ENCODE data around the gene MTO1. TPM values are rescaled to one million over a fixed set of nuclear protein-coding genes. Genes with fewer than 3 reads are reported as not detected.
"Not testable (repeated sequence)": the region's sequence is repeated elsewhere in the genome, so short reads cannot be mapped to it uniquely, and the experiment has no call there.

The MTO1 gene
- total RNA-seq, 2 donors from 2014 or later = 21.5 to 26.7 TPM

GRCh38 chr6:73455865-73456629 is 5.5 kb upstream of the MTO1 start:
- Mint-ChIP-seq H3K36me3 (ENCODE audit: low read depth) (no peaks in the 10 kb centered on the region), H3K27ac (no peak overlapping the region), H3K27me3 (ENCODE audit: insufficient read depth) (peaks cover 15% of the 10 kb centered on the region), H3K4me3 (no peak overlapping the region), H3K9me3 (no peaks in the 10 kb centered on the region), H3K4me1 (no peaks in the 10 kb centered on the region)
- no peak for TF ChIP-seq CTCF (conservative IDR thresholded peaks at IDR 0.05)
- no peak overlapping the region for H3K27ac ChIP-seq (ENCODE audit: low read depth, low read length)
- no peak overlapping the region for H3K4me3 ChIP-seq (ENCODE audit: low read length)
- no peaks in the 10 kb centered on the region for H3K36me3 ChIP-seq (ENCODE audit: control insufficient read depth, insufficient read depth, low read length)
- WGBS, 2 experiments (ENCODE audit: insufficient coverage in 1 of 2, insufficient read length in 1 of 2) = 88 to 93% methylated on average over 1 to 3 of the region's 3 CpGs
- no peaks in the 10 kb centered on the region for H3K4me1 ChIP-seq (ENCODE audit: control insufficient read depth, insufficient read depth, low read length)
- DNase-seq = no peak
- H3K9me3 ChIP-seq (ENCODE audit: control insufficient read depth, low read length) = no peaks in the 10 kb centered on the region
- no peak overlapping the region for H3K9ac ChIP-seq (ENCODE audit: extremely low read depth, low read length, poor library complexity, severe bottlenecking)
- peaks cover 19% of the 10 kb centered on the region for H3K27me3 ChIP-seq (ENCODE audit: control insufficient read depth, insufficient read depth, low read length, poor library complexity, severe bottlenecking)

GRCh38 chr6:73459474-73459873 is 2.1 kb upstream of the MTO1 start:
- not testable (repeated sequence) for H3K4me3 ChIP-seq (ENCODE audit: low read length); H3K27me3 Mint-ChIP-seq (ENCODE audit: insufficient read depth); H3K36me3 ChIP-seq (ENCODE audit: control insufficient read depth, insufficient read depth, low read length); H3K4me1 Mint-ChIP-seq; H3K9me3 ChIP-seq (ENCODE audit: control insufficient read depth, low read length); H3K9ac ChIP-seq (ENCODE audit: extremely low read depth, low read length, poor library complexity, severe bottlenecking); H3K9me3 Mint-ChIP-seq; H3K27ac ChIP-seq (ENCODE audit: low read depth, low read length); H3K4me1 ChIP-seq (ENCODE audit: control insufficient read depth, insufficient read depth, low read length); H3K27me3 ChIP-seq (ENCODE audit: control insufficient read depth, insufficient read depth, low read length, poor library complexity, severe bottlenecking); H3K4me3 Mint-ChIP-seq; DNase-seq; H3K27ac Mint-ChIP-seq; H3K36me3 Mint-ChIP-seq (ENCODE audit: low read depth)
- 89 to 91% methylated on average over 7 of the region's 7 CpGs for WGBS, 2 experiments (ENCODE audit: insufficient coverage in 1 of 2, insufficient read length in 1 of 2)

GRCh38 chr6:73460056-73460455 is 1.5 kb upstream of the MTO1 start:
- Mint-ChIP-seq H3K27ac (no peak overlapping the region), H3K4me1 (peaks cover 2% of the 10 kb centered on the region), H3K9me3 (no peaks in the 10 kb centered on the region), H3K27me3 (ENCODE audit: insufficient read depth) (peaks cover 1% of the 10 kb centered on the region), H3K4me3 (no peak overlapping the region), H3K36me3 (ENCODE audit: low read depth) (peaks cover 7% of the 10 kb centered on the region)
- peak overlapping the region; percentile 55 for H3K27ac ChIP-seq (ENCODE audit: low read depth, low read length)
- DNase-seq = no peak
- H3K9me3 ChIP-seq (ENCODE audit: control insufficient read depth, low read length) = no peaks in the 10 kb centered on the region
- no peak overlapping the region for H3K4me3 ChIP-seq (ENCODE audit: low read length)
- no peaks in the 10 kb centered on the region for H3K4me1 ChIP-seq (ENCODE audit: control insufficient read depth, insufficient read depth, low read length)
- no peak overlapping the region for H3K9ac ChIP-seq (ENCODE audit: extremely low read depth, low read length, poor library complexity, severe bottlenecking)
- no peaks in the 10 kb centered on the region for H3K27me3 ChIP-seq (ENCODE audit: control insufficient read depth, insufficient read depth, low read length, poor library complexity, severe bottlenecking)
- no peak for TF ChIP-seq CTCF (conservative IDR thresholded peaks at IDR 0.05)
- peaks cover 3% of the 10 kb centered on the region for H3K36me3 ChIP-seq (ENCODE audit: control insufficient read depth, insufficient read depth, low read length)
- WGBS, 2 experiments (ENCODE audit: insufficient coverage in 1 of 2, insufficient read length in 1 of 2) = 82 to 90% methylated on average over 5 of the region's 5 CpGs
